Tibial nerve (tissue), 4 donors: ENCODE data around the gene ZNF624.
A peak's percentile ranks its signal among the peaks of the same experiment; 100 is the strongest.

Experiments used
- CTCF ChIP-seq, 5 experiments: fragments of 200-600 bp in 3 of 5; fragments of 450-650 bp in 2 of 5; sonication (generic) in 3 of 5; IDR thresholded peaks; one replicate each; pipeline ENCODE4 v1.5.1; 2016 to 2019; ENCODE audit warnings: antibody characterized with exemption in 5 of 5, mild to moderate bottlenecking in 3 of 5, moderate library complexity in 2 of 5
- EP300 ChIP-seq, 2 donors: sonication (generic); formaldehyde crosslinking; IDR thresholded peaks; one replicate each; pipeline ENCODE4 v1.6.1; 2017; ENCODE audit warnings: antibody characterized with exemption in 2 of 2, mild to moderate bottlenecking in 1 of 2
- POLR2A ChIP-seq, 2 donors: fragments of 450-650 bp; IDR thresholded peaks; one replicate each; pipeline ENCODE4 v1.6.1; 2017; ENCODE audit warnings: antibody characterized with exemption in 2 of 2, mild to moderate bottlenecking in 2 of 2, moderate library complexity in 2 of 2

DNA sequence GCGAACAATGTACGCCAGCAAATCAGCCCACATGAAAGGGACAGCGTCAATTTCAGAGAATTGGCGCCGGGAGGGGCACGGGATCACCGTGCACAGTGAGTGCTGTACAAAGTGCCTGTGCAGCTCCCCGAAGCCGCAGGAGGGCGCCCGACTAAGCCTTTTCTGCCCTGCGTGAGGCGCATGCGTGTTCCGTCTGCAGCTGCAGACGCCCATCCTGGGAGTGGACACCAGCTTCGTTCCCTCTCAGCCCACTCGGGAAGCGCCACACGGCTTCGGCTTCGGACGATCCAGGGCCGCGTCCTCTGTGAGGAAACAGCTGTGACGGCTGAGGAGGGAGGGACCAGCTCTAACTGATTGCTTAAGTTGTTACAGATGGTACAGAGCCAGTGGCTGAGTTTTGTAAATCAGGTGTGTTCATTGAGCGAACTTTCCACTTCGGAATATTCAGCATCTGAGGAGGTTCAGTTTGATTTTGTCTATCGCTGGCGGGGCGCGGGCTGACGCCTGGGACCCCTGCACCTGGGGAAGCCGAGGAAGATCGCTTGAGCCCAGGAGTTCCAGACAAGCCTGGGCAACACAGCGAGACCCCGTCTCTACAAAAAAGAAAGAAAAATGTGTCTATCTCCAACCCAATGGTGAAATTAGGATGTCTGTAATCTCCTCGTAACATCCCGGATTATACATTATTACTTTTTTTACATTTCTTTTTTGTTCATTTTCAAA, 69.2 kb downstream of the ZNF624 start:
- TF ChIP-seq CTCF (IDR thresholded peaks at IDR 0.05) (peak; percentile 79 to 95 (median 87)), POLR2A (IDR thresholded peaks at IDR 0.05) (peak in 1 of 2 donors; percentile 25), EP300 (IDR thresholded peaks at IDR 0.05) (peak in 1 of 2 donors; percentile 74)
